Esophagus (tissue), 2 donors: ENCODE measurements around the gene FNDC10. TPM values are rescaled to one million over a fixed set of nuclear protein-coding genes. Genes with fewer than 3 reads are reported as not detected.
A peak's percentile ranks its signal among the peaks of the same experiment; 100 is the strongest.

Experiments
- H3K27ac ChIP-seq, 2 donors: one replicate each; pipeline ENCODE4 v1.5.1; 2013; ENCODE audit warnings: low read depth in 2 of 2, mild to moderate bottlenecking in 2 of 2, inconsistent platforms in 1 of 2, low read length in 1 of 2, moderate library complexity in 1 of 2
- H3K27me3 ChIP-seq, 2 donors: one replicate each; pipeline ENCODE4 v1.6.1; 2013; ENCODE audit warnings: low read length in 2 of 2, control low read depth in 1 of 2, mild to moderate bottlenecking in 1 of 2; ENCODE audit not compliant: insufficient read depth in 2 of 2, control insufficient read depth in 1 of 2
- H3K36me3 ChIP-seq, 2 donors: one replicate each; pipeline ENCODE4 v1.6.1; 2013; ENCODE audit warnings: low read length in 1 of 2; ENCODE audit not compliant: control insufficient read depth in 2 of 2, insufficient read depth in 2 of 2
- H3K4me1 ChIP-seq, 2 donors: one replicate each; pipeline ENCODE4 v1.6.1; 2013; ENCODE audit warnings: low read length in 1 of 2; ENCODE audit not compliant: control insufficient read depth in 2 of 2, insufficient read depth in 2 of 2
- H3K4me3 ChIP-seq, 2 donors: one replicate each; pipeline ENCODE4 v1.5.1; 2013; ENCODE audit warnings: low read length in 2 of 2, mild to moderate bottlenecking in 2 of 2, low read depth in 1 of 2, moderate library complexity in 1 of 2
- H3K9me3 ChIP-seq, 2 donors: one replicate each; pipeline ENCODE4 v1.6.1; 2013; ENCODE audit warnings: mild to moderate bottlenecking in 2 of 2, low read depth in 1 of 2, low read length in 1 of 2, moderate library complexity in 1 of 2; ENCODE audit not compliant: control insufficient read depth in 2 of 2, insufficient read depth in 1 of 2
- WGBS, 2 donors: extraction: QIAGEN DNeasy Blood & Tissue Kit; methylation state at CpG; one replicate each; pipeline ENCODE4 v1.1.7; 2013; 5-methylcytosine and 5-hydroxymethylcytosine counted together
- polyA plus RNA-seq, 2 donors: library from polyadenylated mRNA; stranded (reverse); fragments of 200-250 nt; gene quantifications; one replicate each; pipeline ENCODE4 v1.2.3, GENCODE V29; 2013
- donor health status: healthy with polysubstance abuse.
- donor health status: Bipolar disorder and iron deficiency.

Gene FNDC10
- polyA plus RNA-seq, 2 donors, result 7.5 to 8.3 TPM

GRCh38 chr1:1627829-1628753 is 28.2 kb upstream of the FNDC10 start:
- WGBS, 2 donors, result 70 to 76% methylated on average over 46 to 53 of the region's 53 CpGs
- H3K27me3 ChIP-seq, result peaks cover 0 to 9% of the 10 kb centered on the region in 2 donors
- H3K9me3 ChIP-seq, result no peaks in the 10 kb centered on the region
- peak overlapping the region; percentile 81 to 85 for H3K27ac ChIP-seq
- H3K36me3 ChIP-seq, result peaks cover 0 to 29% of the 10 kb centered on the region in 2 donors
- H3K4me3 ChIP-seq, result peak overlapping the region; percentile 15 to 49
- peaks cover 0 to 36% of the 10 kb centered on the region in 2 donors for H3K4me1 ChIP-seq

- Histone ChIP-seq H3K27me3 (peaks cover 0 to 9% of the 10 kb centered on the region in 2 donors), H3K4me3 (peak overlapping the region; percentile 0 to 49), H3K27ac (peak overlapping the region; percentile 81 to 85), H3K9me3 (no peaks in the 10 kb centered on the region), H3K4me1 (peaks cover 0 to 36% of the 10 kb centered on the region in 2 donors), H3K36me3 (peaks cover 0 to 29% of the 10 kb centered on the region in 2 donors)
- WGBS, 2 donors, result 48 to 65% methylated on average over 19 to 37 of the region's 37 CpGs
Measured at GRCh38 chr1:1627261-1627828, 27.4 kb upstream of the FNDC10 start.

- Histone ChIP-seq H3K27me3 (peaks cover 0 to 3% of the 10 kb centered on the region in 2 donors), H3K36me3 (peaks cover 0 to 29% of the 10 kb centered on the region in 2 donors), H3K27ac (peak overlapping the region; percentile 72 to 78), H3K4me1 (peaks cover 0 to 36% of the 10 kb centered on the region in 2 donors), H3K4me3 (peak overlapping the region in 1 of 2 donors; percentile 15), H3K9me3 (no peaks in the 10 kb centered on the region)
- 88 to 91% methylated on average over 48 of the region's 48 CpGs for WGBS, 2 donors
Measured at GRCh38 chr1:1626207-1627141, 26.5 kb upstream of the FNDC10 start.

- no peak overlapping the region for H3K27ac ChIP-seq
- peaks cover 0 to 2% of the 10 kb centered on the region in 2 donors for H3K27me3 ChIP-seq
- peaks cover 0 to 36% of the 10 kb centered on the region in 2 donors for H3K4me1 ChIP-seq
- 88 to 93% methylated on average over 8 of the region's 8 CpGs for WGBS, 2 donors
- peaks cover 0 to 29% of the 10 kb centered on the region in 2 donors for H3K36me3 ChIP-seq
- no peak overlapping the region for H3K4me3 ChIP-seq
- H3K9me3 ChIP-seq, result no peaks in the 10 kb centered on the region
Measured at GRCh38 chr1:1625824-1626206, 25.9 kb upstream of the FNDC10 start.

GRCh38 chr1:1625404-1625775 is 25.5 kb upstream of the FNDC10 start:
- H3K9me3 ChIP-seq, result no peaks in the 10 kb centered on the region
- H3K4me1 ChIP-seq, result peaks cover 0 to 35% of the 10 kb centered on the region in 2 donors
- H3K4me3 ChIP-seq, result no peak overlapping the region
- peaks cover 0 to 29% of the 10 kb centered on the region in 2 donors for H3K36me3 ChIP-seq
- 89 to 90% methylated on average over 25 to 28 of the region's 28 CpGs for WGBS, 2 donors
- no peaks in the 10 kb centered on the region for H3K27me3 ChIP-seq
- H3K27ac ChIP-seq, result no peak overlapping the region

- Histone ChIP-seq H3K9me3 (no peaks in the 10 kb centered on the region), H3K27ac (no peak overlapping the region), H3K4me1 (peaks cover 0 to 32% of the 10 kb centered on the region in 2 donors), H3K27me3 (no peaks in the 10 kb centered on the region), H3K4me3 (no peak overlapping the region), H3K36me3 (peaks cover 0 to 29% of the 10 kb centered on the region in 2 donors)
- WGBS, 2 donors, result 82 to 86% methylated on average over 38 of the region's 38 CpGs
Measured at GRCh38 chr1:1624443-1625403, 24.8 kb upstream of the FNDC10 start.

- Histone ChIP-seq H3K36me3 (peaks cover 0 to 29% of the 10 kb centered on the region in 2 donors), H3K27ac (no peak overlapping the region), H3K9me3 (no peaks in the 10 kb centered on the region), H3K4me1 (peaks cover 0 to 30% of the 10 kb centered on the region in 2 donors), H3K4me3 (no peak overlapping the region), H3K27me3 (no peaks in the 10 kb centered on the region)
- WGBS, 2 donors, result 90 to 92% methylated on average over 50 to 51 of the region's 51 CpGs
Measured at GRCh38 chr1:1623631-1624442, 23.9 kb upstream of the FNDC10 start.

- Histone ChIP-seq H3K27ac (no peak overlapping the region), H3K36me3 (peaks cover 0 to 26% of the 10 kb centered on the region in 2 donors), H3K9me3 (no peaks in the 10 kb centered on the region), H3K4me1 (peaks cover 0 to 26% of the 10 kb centered on the region in 2 donors), H3K4me3 (no peak overlapping the region), H3K27me3 (no peaks in the 10 kb centered on the region)
- WGBS, 2 donors, result 93 to 94% methylated on average over 33 of the region's 33 CpGs
Measured at GRCh38 chr1:1623181-1623630, 23.3 kb upstream of the FNDC10 start.
